Fibroblast of lung (primary cell): Measurements from ENCODE around the gene ZMYM4.

Experiments used
- EZH2 ChIP-seq: IDR thresholded peaks from 2 replicates; pipeline ENCODE4 v1.5.1; 2012; ENCODE audit warnings: low read length, control low read depth, mild to moderate bottlenecking; ENCODE audit errors: missing control alignments
- TF ChIP-seq, protein P1 (sequence below), 2 donors: IDR thresholded peaks in 1 of 2; conservative IDR thresholded peaks in 1 of 2; 1 replicate in 1 of 2; 2 replicates in 1 of 2; pipeline ENCODE4 v1.5.1; 2011 to 2012; ENCODE audit warnings: low read length in 2 of 2, control low read depth in 1 of 2, inconsistent platforms in 1 of 2, low read depth in 1 of 2, mild to moderate bottlenecking in 1 of 2

DNA sequence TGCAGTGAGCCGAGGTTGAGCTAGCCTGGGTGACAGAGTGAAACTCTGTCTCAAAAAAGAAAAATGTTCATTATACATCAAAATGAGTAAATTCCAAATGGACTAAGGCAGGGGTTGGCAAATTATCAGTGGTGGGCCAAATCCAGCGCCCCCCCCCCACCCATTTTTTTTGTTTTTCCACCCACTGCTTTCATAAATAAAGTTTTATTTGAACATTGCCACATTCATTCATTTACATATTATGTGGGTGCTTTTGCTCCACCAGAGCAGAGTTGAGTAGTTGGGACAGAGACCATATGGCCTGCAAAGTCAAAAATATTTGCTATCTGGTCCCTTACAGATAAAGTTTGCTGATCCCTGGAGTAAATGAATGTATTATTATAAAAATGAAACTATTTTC is 99.4 kb downstream of the ZMYM4 start:
- TF ChIP-seq, protein P1, sequence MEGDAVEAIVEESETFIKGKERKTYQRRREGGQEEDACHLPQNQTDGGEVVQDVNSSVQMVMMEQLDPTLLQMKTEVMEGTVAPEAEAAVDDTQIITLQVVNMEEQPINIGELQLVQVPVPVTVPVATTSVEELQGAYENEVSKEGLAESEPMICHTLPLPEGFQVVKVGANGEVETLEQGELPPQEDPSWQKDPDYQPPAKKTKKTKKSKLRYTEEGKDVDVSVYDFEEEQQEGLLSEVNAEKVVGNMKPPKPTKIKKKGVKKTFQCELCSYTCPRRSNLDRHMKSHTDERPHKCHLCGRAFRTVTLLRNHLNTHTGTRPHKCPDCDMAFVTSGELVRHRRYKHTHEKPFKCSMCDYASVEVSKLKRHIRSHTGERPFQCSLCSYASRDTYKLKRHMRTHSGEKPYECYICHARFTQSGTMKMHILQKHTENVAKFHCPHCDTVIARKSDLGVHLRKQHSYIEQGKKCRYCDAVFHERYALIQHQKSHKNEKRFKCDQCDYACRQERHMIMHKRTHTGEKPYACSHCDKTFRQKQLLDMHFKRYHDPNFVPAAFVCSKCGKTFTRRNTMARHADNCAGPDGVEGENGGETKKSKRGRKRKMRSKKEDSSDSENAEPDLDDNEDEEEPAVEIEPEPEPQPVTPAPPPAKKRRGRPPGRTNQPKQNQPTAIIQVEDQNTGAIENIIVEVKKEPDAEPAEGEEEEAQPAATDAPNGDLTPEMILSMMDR (conservative IDR thresholded peaks at IDR 0.05 in 1 of 2, IDR thresholded peaks at IDR 0.05 in 1 of 2; ENCODE audit: low read depth in 1 of 2, low read length in 2 of 2), result no peak
- TF ChIP-seq EZH2, result no peak
